HUDEP-2 (cell line): ENCODE measurements around the gene SETD2.
A peak's percentile ranks its signal among the peaks of the same experiment; 100 is the strongest.

Source experiments
- DNase-seq, 76 experiments: peaks; one replicate each; lab custom pipeline; 2025; ENCODE audit not compliant: unreplicated experiment in 76 of 76; lab: John Stamatoyannopoulos, UW

Gene SETD2

DNA sequence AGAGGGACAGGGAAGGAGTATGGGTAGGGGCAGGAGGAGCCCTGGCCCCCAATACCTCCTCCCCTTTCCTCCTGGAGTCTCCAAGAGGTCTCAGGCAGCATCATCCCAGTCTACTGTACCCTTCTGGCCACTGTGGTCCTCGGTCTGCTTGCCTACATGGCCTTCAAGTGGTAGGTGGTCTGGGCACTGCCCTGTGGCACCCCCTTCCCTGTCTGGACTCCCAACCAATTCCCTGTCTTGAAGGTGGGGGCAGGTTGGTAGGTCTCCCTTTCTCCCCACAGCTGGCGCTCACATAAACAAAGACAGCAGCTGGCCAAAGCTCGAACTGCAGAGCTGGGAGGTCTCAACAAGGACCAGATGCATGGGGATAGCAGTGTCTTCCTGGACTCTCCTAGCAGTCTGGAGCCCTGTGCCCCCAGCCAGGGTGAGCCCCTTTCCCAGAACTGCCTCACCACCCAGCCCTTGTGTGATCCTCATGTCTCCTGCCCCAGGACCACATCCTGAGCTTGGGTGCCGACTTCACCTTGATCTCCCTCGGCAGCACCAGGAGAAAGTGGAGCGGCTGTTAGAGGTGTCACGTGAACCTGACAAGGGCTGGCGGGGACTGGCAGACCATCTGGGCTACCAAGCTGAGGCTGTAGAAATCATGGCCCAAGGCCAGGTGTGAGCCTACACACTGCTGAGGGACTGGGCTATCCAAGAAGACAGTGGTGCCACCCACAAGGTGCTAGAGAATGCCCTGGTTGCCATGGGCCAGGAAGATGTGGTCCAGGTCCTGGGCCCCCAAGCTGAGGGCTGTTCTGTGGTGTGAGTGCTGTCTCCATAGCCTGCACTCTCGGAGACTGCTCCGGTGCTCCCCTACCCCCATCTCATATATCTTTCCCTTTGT, 151.3 kb downstream of the SETD2 start:
- DNase-seq: no peak

DNA sequence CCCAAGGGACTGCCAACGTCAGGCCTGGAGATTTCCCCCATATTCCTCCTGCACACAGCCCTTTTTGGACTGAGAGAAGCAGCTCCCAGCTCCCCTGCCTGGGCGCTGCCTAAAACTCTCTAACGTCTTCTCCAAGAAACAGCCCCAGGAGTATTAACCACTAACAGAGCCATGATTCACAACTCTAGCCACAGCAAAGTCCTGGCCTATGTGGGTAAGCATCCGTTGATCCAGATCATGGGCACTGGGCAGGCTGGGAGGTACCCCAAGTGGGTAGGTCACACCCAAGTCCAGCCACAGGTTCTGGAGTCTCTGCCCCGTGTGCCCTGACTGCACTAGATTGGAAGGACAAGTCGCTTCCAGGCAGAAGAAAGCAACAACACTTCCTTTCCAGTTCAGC, 152.5 kb downstream of the SETD2 start:
- DNase-seq: no peak

DNA sequence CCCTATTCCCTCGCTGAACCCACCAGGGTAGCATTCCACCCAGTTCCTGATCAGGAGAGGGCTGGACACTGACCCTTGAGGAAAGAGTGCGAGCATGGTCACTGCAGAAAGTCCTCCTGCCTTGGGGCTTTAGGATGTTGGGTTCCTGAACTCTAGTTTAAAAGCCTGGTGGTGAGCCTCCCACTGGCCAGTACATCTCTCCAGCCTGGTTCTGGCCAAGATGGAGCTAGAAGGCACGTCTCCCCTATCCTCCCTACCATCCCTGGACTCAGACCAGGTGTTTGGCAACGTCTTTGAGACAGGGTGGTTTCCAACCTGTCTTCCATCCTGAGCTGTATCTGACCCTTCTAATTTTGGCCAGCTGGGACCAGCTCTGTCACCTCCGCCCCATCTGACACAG, 153.0 kb downstream of the SETD2 start:
- DNase-seq: no peak

DNA sequence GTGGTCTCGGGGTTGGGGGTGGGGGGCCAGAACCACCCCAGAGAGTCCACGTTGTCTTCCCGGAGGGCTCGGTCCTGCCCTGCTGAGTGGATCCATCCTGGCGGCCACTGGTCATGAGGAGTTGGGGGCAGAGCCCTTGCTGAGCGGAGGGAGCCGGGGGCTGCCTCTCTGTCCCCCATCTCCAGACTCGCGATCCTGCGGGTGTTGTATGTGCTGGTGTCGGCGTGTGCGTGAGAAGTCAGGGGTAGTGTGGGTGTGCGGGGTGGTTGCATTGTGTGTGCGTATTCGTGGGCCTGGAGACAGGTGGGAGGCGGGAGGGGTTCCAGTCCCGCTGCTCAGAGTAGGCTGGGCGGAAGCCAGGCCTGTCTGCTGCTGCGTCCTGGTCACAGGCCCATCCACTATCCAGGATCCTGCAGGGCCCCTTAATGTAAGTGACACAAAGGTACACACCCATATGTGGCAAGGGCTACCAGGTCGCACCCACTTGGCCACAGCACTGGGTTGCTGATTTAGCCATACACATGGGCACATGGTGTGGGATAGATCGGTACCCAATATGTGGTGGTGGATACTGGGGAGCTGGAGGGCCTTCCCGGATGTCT, 153.7 kb downstream of the SETD2 start:
- DNase-seq: no peak

DNA sequence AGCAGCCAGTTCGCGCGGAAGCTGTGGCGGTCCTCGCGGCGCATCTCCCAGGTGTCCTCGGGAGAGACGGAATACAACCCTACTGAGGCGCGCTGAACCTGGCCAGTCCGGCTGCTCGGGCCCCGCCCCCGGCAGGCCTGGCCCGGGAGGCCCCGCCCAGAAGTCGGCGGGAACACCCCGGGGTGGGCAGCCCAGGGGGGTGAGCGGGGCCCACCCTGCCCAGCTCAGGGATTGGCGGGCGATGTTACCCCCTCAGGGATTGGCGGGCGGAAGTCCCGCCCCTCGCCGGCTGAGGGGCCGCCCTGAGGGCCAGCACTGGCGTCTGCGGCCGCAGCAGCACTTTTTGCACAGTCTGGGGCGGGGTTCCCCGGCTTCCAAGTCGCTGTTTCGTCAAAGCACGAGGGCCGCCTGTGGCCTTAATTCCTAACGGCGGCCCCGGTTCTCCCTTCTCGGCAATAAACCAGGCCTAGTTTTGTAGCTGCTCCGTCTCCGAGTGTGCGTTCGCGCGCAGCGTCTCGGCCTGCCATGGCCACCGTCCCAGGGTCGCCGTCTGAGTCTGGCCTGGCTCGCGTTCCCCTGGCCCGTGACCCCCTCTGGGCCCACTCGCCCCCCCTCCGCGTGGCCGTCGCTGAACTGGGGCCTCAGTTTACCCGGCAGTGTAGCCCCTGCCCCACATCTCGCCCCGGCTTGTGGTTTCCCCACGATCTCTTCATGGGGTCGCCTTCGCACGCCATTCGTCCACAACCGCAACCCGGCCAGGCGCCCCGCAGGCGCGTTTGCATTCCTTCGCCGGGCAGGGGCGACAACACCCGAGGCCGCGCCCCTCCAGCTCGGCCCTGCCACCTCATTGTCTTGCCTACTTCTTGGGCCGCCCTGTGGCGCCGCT, 154.4 kb downstream of the SETD2 start:
- DNase-seq: peak in 74 of 76 experiments; percentile 18 to 95 (median 84)

DNA sequence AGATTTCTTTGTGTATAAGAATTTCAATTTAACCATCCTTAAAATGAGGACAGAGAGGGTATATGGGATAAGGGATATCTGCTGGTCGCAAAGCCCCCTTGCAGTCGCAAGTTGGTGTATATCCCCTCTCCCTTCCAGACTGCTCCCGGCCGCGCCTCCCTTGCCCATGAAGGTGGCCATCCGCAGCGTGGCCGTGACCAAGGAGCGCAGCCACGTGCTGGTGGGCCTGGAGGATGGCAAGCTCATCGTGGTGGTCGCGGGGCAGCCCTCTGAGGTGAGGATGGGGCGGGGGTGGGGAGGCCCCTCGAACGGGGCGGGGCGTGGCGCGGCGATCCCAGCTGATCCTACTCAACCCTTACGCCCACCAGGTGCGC, 155.1 kb downstream of the SETD2 start:
- no peak for DNase-seq

DNA sequence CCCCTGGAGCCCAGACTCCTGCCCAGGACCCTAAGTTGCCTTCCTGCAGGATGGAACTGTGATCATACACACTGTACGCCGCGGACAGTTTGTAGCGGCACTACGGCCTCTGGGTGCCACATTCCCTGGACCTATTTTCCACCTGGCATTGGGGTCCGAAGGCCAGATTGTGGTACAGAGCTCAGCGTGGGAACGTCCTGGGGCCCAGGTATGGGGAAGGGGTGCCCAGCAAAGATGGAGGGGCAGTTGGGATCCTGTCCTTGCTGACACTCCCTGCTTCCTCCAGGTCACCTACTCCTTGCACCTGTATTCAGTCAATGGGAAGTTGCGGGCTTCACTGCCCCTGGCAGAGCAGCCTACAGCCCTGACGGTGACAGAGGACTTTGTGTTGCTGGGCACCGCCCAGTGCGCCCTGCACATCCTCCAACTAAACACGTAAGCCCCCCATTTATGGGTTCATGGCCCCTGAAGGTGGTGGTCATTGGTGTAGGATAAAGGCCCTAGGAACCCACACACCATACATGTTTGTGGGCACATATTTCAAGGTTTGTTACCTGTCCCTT, 155.6 kb downstream of the SETD2 start:
- no peak for DNase-seq

DNA sequence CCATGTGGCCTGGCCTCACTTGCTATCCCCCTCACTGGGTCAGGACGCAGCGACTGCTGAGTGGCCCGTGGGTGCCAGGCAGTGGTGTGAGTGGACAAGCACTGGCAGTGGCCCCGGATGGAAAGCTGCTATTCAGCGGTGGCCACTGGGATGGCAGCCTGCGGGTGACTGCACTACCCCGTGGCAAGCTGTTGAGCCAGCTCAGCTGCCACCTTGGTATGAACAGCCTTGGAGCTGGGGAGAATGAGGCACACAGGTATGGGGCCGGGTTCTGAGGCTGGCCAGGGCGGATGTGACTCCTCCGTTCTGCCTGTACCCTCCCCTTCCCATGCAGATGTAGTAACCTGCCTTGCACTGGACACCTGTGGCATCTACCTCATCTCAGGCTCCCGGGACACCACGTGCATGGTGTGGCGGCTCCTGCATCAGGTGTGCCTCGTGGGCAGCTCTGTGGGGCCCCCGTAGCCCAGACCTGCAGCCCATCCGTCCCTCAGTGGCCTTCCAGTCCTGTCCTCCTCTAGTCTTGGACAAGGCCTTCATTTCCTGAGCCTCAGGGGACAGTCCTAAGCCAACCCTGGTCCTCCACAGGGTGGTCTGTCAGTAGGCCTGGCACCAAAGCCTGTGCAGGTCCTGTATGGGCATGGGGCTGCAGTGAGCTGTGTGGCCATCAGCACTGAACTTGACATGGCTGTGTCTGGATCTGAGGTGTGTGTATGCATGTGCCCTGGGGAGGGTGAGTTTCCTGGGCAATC, 156.3 kb downstream of the SETD2 start:
- no peak for DNase-seq

DNA sequence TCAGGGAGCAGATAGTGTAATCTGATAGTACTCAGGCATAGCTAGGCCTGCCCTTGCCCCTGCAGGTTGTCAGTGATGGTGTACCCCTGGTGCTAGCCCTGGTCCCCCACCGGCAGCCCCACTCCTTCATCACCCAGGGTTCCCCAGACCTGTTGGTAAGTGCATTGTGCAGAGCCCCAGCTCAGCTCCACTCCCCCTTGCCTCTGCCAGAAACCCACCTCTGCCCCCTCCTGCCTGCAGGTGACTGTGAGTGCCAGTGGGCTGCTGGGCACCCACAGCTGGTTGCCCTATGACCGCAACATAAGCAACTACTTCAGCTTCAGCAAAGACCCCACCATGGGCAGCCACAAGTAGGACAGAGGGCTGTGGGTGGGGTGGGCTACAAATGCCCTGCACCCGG, 156.9 kb downstream of the SETD2 start:
- DNase-seq: no peak

DNA sequence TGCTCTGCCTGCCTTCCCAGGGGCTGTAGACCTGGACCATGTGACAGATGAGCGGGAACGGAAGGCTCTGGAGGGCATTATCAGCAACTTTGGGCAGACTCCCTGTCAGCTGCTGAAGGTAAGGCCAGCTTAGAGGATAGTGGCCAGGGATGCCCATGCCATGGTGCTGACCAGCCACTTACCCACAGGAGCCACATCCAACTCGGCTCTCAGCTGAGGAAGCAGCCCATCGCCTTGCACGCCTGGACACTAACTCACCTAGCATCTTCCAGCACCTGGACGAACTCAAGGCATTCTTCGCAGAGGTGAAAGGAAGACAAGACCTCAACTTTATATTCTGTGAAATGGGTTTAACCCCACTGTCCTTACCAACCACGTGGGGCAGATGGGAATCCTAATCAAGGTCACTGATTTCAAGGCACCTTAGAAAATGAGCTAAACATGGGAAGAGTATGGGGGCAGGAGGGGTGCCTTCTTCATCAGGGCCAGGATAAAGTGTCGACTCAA, 157.7 kb downstream of the SETD2 start:
- DNase-seq: no peak

DNA sequence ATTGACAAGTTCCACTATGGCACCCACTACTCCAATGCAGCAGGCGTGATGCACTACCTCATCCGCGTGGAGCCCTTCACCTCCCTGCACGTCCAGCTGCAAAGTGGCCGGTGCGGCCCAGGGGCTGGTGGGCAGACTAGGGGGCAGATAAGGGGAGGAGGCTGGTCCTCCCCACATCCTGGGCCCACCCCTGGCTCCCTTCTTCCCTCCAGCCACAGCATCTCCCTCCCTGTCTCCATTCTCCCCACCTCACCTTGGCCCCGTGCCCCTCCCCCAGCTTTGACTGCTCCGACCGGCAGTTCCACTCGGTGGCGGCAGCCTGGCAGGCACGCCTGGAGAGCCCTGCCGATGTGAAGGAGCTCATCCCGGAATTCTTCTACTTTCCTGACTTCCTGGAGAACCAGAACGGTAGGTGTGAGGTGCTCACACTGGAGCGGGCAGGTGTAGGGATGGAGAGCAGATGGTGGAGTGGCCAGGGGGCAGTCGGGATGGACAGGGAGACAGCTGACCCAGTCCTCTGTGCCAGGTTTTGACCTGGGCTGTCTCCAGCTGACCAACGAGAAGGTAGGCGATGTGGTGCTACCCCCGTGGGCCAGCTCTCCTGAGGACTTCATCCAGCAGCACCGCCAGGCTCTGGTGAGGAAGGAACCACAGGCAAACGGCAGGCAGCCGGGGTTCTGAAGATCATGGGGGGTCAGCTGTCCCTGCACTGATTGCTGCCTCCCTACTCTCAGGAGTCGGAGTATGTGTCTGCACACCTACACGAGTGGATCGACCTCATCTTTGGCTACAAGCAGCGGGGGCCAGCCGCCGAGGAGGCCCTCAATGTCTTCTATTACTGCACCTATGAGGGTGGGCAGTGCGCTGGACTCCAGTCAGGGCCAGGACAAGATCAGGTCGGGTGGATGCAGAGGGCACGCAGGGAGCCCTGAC, 158.4 kb downstream of the SETD2 start:
- DNase-seq: no peak

DNA sequence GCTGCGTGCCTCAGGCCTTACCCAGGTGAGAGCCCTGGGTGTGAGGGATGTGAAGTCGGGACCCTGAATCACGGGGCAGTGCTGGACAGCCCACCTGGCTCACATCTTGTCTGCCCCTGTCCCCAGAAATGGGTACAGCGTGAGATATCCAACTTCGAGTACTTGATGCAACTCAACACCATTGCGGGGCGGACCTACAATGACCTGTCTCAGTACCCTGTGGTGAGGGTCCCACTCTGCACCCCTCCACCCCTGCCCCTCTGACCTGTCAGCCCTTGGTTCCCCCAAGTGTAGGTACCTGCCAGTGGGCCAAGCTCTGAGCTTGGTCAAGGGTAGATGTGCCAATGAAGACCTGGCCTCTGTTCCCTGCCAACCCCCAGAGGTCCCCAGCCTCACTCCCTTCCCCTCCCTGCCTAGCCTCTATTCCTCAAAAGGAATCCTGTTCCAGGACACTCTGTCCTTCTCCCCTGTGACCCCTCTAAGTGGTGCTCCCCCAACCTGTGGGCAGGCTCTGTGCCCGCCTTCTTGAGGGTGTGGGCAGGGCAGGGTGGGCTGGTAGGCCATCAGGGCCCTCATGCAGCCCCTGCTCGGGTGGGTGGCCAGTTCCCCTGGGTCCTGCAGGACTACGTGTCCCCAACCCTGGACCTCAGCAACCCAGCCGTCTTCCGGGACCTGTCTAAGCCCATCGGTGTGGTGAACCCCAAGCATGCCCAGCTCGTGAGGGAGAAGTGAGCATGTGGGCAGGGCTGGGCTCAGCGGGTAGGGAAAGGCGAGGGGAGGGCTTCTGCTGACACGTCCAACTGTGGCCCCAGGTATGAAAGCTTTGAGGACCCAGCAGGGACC, 159.3 kb downstream of the SETD2 start:
- no peak for DNase-seq

DNA sequence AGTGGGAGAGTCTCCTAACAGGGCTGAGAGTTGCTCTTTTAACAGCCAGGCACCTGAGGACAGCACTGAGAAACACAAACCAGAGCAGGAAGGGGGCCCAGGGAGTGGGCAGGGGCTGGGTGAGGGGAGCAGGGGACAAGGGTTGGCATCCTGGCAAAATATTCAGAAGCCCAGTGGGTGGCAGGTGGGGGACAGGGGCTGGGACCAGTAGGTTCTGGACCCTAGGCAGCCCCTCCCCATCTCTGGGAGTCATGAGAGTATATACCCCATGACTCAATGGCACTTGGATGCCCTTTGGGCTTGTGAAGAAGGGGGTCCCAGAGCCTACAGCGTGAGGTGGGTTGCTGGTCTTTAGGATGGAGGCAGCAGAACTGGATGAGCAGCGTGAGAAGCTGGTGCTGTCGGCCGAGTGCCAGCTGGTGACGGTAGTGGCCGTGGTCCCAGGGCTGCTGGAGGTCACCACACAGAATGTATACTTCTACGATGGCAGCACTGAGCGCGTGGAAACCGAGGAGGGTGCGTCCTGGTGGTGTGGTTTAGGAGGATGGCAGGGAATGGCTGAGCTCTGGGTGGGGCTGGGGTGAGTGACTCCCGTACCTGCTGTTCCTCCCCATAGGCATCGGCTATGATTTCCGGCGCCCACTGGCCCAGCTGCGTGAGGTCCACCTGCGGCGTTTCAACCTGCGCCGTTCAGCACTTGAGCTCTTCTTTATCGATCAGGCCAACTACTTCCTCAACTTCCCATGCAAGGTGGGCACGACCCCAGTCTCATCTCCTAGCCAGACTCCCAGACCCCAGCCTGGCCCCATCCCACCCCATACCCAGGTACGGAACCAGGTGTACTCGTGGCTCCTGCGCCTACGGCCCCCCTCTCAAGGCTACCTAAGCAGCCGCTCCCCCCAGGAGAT, 160.2 kb downstream of the SETD2 start:
- DNase-seq: no peak

DNA sequence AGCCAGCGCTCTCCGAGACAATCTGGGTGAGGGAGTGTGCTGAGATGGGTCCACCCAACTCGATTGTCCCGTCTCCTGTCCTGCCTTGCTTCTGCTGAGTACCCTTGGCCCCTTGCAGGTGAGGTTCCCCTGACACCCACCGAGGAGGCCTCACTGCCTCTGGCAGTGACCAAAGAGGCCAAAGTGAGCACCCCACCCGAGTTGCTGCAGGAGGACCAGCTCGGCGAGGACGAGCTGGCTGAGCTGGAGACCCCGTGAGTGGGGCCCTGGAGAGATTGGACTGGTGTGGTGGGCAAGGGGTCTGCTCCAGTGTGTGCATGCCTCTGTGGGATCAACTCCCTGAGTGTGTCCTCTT, 160.9 kb downstream of the SETD2 start:
- no peak for DNase-seq

DNA sequence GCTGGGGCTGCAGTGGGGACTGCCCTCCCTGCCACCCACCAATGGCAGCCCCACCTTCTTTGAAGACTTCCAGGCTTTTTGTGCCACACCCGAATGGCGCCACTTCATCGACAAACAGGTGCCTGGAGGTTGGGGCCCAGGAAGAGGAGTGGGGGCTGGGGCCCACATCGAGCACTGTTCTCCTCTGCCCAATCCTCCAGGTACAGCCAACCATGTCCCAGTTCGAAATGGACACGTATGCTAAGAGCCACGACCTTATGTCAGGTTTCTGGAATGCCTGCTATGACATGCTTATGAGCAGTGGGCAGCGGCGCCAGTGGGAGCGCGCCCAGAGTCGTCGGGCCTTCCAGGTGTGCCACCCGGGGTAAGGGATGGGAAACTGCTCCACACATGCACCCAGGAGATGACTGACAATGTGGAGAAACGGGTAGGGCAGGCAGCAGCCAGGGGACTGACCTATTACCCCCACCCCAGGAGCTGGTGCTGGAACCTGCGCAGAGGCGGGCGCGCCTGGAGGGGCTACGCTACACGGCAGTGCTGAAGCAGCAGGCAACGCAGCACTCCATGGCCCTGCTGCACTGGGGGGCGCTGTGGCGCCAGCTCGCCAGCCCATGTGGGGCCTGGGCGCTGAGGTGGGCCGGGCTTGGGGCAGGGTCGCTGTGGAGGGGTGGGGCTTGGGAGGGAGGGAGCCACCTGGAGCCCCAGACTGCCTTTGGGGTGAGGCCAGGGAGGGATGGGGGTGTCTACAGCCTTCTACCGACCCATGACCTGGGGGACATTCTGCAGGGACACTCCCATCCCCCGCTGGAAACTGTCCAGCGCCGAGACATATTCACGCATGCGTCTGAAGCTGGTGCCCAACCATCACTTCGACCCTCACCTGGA, 161.5 kb downstream of the SETD2 start:
- no peak for DNase-seq

DNA sequence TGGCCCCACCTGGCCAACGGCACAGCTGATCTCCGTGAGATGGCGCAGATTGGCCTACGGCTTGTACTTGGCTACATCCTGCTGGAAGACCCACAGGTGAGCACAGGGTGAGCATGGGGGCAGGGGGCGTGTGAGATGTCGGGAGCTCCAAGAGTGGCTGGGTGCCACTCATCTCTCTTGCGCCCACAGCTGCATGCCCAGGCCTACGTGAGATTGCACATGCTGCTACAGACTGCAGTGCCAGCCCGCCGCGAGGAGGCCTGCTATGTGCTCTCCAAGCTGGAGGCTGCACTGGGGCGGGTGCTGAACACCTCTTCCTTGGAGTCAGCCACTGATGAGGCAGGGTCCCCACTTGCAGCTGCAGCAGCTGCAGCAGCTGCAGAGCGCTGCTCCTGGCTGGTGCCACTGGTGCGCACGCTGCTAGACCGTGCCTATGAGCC, 162.2 kb downstream of the SETD2 start:
- no peak for DNase-seq
